HG03565 (cell line): ENCODE measurements around the gene PLPP3.

Experiments
- ATAC-seq: cut with Tn5 transposase; IDR thresholded peaks from one replicate; pipeline ENCODE4 v1.9.1; 2021; ENCODE audit warnings: mild to moderate bottlenecking, moderate library complexity; ENCODE audit not compliant: unreplicated experiment

Gene PLPP3

GRCh38 chr1:56501426-56501825 lies 77.9 kb downstream of the PLPP3 start:
- ATAC-seq: no peak

- no peak for ATAC-seq
These were observed 82.3 kb downstream of the PLPP3 start for GRCh38 chr1:56496821-56497772.

GRCh38 chr1:56496158-56496557 lies 83.2 kb downstream of the PLPP3 start:
- no peak for ATAC-seq

- no peak for ATAC-seq
These were observed 83.8 kb downstream of the PLPP3 start for GRCh38 chr1:56495538-56495937.

GRCh38 chr1:56494306-56494705 lies 85.1 kb downstream of the PLPP3 start:
- ATAC-seq: no peak

GRCh38 chr1:56493826-56494225 lies 85.5 kb downstream of the PLPP3 start:
- ATAC-seq: no peak

GRCh38 chr1:56491441-56491840 lies 87.9 kb downstream of the PLPP3 start:
- no peak for ATAC-seq

GRCh38 chr1:56490619-56491018 lies 88.7 kb downstream of the PLPP3 start:
- ATAC-seq: no peak

GRCh38 chr1:56489695-56490094 lies 89.7 kb downstream of the PLPP3 start:
- ATAC-seq: no peak

GRCh38 chr1:56484695-56485094 lies 94.7 kb downstream of the PLPP3 start:
- ATAC-seq: no peak

GRCh38 chr1:56483104-56483503 lies 96.3 kb downstream of the PLPP3 start:
- ATAC-seq: no peak

- ATAC-seq: no peak
These were observed 96.9 kb downstream of the PLPP3 start for GRCh38 chr1:56482486-56482885.

GRCh38 chr1:56481140-56481694 lies 98.1 kb downstream of the PLPP3 start:
- no peak for ATAC-seq

- no peak for ATAC-seq
These were observed 100.6 kb downstream of the PLPP3 start for GRCh38 chr1:56478734-56479133.

- no peak for ATAC-seq
These were observed 101.9 kb downstream of the PLPP3 start for GRCh38 chr1:56477164-56478111.

GRCh38 chr1:56473582-56474270 lies 105.6 kb downstream of the PLPP3 start:
- no peak for ATAC-seq

- ATAC-seq: peak; percentile 78
These were observed 106.5 kb downstream of the PLPP3 start for GRCh38 chr1:56472860-56473259.

GRCh38 chr1:56469640-56470371 lies 109.6 kb downstream of the PLPP3 start:
- ATAC-seq: no peak

GRCh38 chr1:56468518-56468917 lies 110.8 kb downstream of the PLPP3 start:
- no peak for ATAC-seq

GRCh38 chr1:56466538-56466937 lies 112.8 kb downstream of the PLPP3 start:
- no peak for ATAC-seq
